ENCODE measurements around the gene SCNN1A. TPM values are rescaled to one million over a fixed set of nuclear protein-coding genes. Genes with fewer than 3 reads are reported as not detected.

The SCNN1A gene
- total and polyA plus RNA-seq, 2 of the 13 experiments (the other 11 are each of a cell fraction or from before 2014, with no cell fraction given): 1.5 to 14.6 TPM

GRCh38 chr12:6404390-6404789 lies 29.0 kb upstream of the SCNN1A start (continued):
- TF ChIP-seq ETS1 (CRISPR knock-in tag; IDR thresholded peaks at IDR 0.05) (no peak), SAFB2 (CRISPR knock-in tag; IDR thresholded peaks at IDR 0.05; ENCODE audit: borderline replicate concordance, low read depth) (no peak), RARA (CRISPR knock-in tag; IDR thresholded peaks at IDR 0.05) (peak; percentile 47), TARDBP (CRISPR knock-in tag; IDR thresholded peaks at IDR 0.05) (no peak), MAF1 (CRISPR knock-in tag; IDR thresholded peaks at IDR 0.05; ENCODE audit: borderline replicate concordance) (no peak), ZNF580 (CRISPR knock-in tag; IDR thresholded peaks at IDR 0.05; ENCODE audit: borderline replicate concordance, low read depth) (no peak), ZNF646 (CRISPR knock-in tag; IDR thresholded peaks at IDR 0.05) (no peak), PHF8 (CRISPR knock-in tag; IDR thresholded peaks at IDR 0.05) (no peak), ZNF44 (CRISPR knock-in tag; IDR thresholded peaks at IDR 0.05) (no peak), UBTF (CRISPR knock-in tag; IDR thresholded peaks at IDR 0.05) (no peak), MNT (IDR thresholded peaks at IDR 0.05) (no peak), SALL1 (CRISPR knock-in tag; IDR thresholded peaks at IDR 0.05) (no peak), ZBTB33 (CRISPR knock-in tag; IDR thresholded peaks at IDR 0.05) (no peak), CEBPB (IDR thresholded peaks at IDR 0.05; ENCODE audit: borderline replicate concordance, low read depth, low read length) (peak; percentile 34; the same call in 1 of the 2 replicates)

Measured in HepG2 (cell line).